ENCODE measurements around the gene GPR180. TPM values are rescaled to one million over a fixed set of nuclear protein-coding genes. Genes with fewer than 3 reads are reported as not detected.

Gene GPR180
- total RNA-seq, 1 experiment from 2014 or later, result 8.3 TPM

GRCh38 chr13:94678845-94679244 lies 77.2 kb downstream of the GPR180 start:
- no peaks in the 10 kb centered on the region for H3K9me3 ChIP-seq (ENCODE audit: low read depth, low read length, poor library complexity, severe bottlenecking)
- ChIA-PET POLR2A (ENCODE audit: low non-redundant PET) (no interaction called here), CTCF (no interaction called here)
- no peaks in the 10 kb centered on the region for H3K36me3 ChIP-seq (ENCODE audit: insufficient read depth, low read length, poor library complexity, severe bottlenecking)
- no TSS peak for BruUV-seq (replicated peaks)
- TF ChIP-seq, protein P1, sequence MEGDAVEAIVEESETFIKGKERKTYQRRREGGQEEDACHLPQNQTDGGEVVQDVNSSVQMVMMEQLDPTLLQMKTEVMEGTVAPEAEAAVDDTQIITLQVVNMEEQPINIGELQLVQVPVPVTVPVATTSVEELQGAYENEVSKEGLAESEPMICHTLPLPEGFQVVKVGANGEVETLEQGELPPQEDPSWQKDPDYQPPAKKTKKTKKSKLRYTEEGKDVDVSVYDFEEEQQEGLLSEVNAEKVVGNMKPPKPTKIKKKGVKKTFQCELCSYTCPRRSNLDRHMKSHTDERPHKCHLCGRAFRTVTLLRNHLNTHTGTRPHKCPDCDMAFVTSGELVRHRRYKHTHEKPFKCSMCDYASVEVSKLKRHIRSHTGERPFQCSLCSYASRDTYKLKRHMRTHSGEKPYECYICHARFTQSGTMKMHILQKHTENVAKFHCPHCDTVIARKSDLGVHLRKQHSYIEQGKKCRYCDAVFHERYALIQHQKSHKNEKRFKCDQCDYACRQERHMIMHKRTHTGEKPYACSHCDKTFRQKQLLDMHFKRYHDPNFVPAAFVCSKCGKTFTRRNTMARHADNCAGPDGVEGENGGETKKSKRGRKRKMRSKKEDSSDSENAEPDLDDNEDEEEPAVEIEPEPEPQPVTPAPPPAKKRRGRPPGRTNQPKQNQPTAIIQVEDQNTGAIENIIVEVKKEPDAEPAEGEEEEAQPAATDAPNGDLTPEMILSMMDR (conservative IDR thresholded peaks at IDR 0.05; ENCODE audit: low read depth, low read length), result no peak
- no peak for TF ChIP-seq EZH2 (IDR thresholded peaks at IDR 0.05; ENCODE audit: borderline replicate concordance, low read depth, low read length, poor library complexity, severe bottlenecking)
- peaks cover 9% of the 10 kb centered on the region for H3K27me3 ChIP-seq (replicated peaks; ENCODE audit: insufficient read depth, low read depth, low read length, poor library complexity)
- H3K4me3 ChIP-seq (ENCODE audit: low read depth, low read length, poor library complexity, severe bottlenecking), result no peak overlapping the region
- no peaks in the 10 kb centered on the region for H3K4me1 ChIP-seq (ENCODE audit: insufficient read depth, low read length, poor library complexity, severe bottlenecking)
- no peak overlapping the region for H3K27ac ChIP-seq (ENCODE audit: low read depth, low read length, poor library complexity, severe bottlenecking)
- intact Hi-C loops (cut with micrococcal nuclease; ENCODE audit: unreplicated experiment), result loop anchor here (10.0 kb wide), 1 partner anchor 796 kb away; no protein-coding TSS in a partner anchor
- DNase-seq (ENCODE audit: low spot score), result no peak

DNA sequence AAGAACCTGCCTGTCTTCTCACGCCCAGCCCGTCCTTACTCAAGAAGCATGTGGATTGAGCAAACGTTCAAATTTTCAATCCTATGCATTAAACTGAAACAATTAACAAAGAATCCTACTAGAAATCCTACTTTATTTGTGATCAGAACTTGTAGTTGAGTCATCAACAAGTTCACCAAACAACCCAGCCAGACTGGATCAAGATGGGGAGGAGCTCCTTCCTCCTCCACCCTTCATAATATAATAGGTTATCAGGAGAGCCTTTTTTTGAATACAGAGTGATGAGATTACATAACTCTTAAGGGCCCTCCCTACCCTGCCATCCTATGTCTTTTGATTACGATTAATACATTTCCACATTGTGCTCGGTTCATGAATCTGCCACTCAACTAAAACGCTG lies 78.0 kb downstream of the GPR180 start:
- Histone ChIP-seq H3K36me3 (ENCODE audit: insufficient read depth, low read length, poor library complexity, severe bottlenecking) (no peaks in the 10 kb centered on the region), H3K4me1 (ENCODE audit: insufficient read depth, low read length, poor library complexity, severe bottlenecking) (no peaks in the 10 kb centered on the region), H3K27ac (ENCODE audit: low read depth, low read length, poor library complexity, severe bottlenecking) (no peak overlapping the region), H3K9me3 (ENCODE audit: low read depth, low read length, poor library complexity, severe bottlenecking) (no peaks in the 10 kb centered on the region), H3K27me3 (replicated peaks; ENCODE audit: insufficient read depth, low read depth, low read length, poor library complexity) (peaks cover 9% of the 10 kb centered on the region), H3K4me3 (ENCODE audit: low read depth, low read length, poor library complexity, severe bottlenecking) (no peak overlapping the region)
- no peak for DNase-seq (ENCODE audit: low spot score)
- BruUV-seq (replicated peaks), result no TSS peak
- no peak for TF ChIP-seq EZH2 (IDR thresholded peaks at IDR 0.05; ENCODE audit: borderline replicate concordance, low read depth, low read length, poor library complexity, severe bottlenecking)
- TF ChIP-seq, protein P1 (conservative IDR thresholded peaks at IDR 0.05; ENCODE audit: low read depth, low read length), result no peak
- POLR2A ChIA-PET (ENCODE audit: low non-redundant PET), result interaction anchor here (0.6 kb wide), 1 partner anchor 447 kb away, joined by 4 read pairs; no protein-coding TSS in a partner anchor
- intact Hi-C loops (cut with micrococcal nuclease; ENCODE audit: unreplicated experiment), result loop anchor here (10.0 kb wide), 1 partner anchor 795 kb away; no protein-coding TSS in a partner anchor
- CTCF ChIA-PET, result no interaction called here

DNA sequence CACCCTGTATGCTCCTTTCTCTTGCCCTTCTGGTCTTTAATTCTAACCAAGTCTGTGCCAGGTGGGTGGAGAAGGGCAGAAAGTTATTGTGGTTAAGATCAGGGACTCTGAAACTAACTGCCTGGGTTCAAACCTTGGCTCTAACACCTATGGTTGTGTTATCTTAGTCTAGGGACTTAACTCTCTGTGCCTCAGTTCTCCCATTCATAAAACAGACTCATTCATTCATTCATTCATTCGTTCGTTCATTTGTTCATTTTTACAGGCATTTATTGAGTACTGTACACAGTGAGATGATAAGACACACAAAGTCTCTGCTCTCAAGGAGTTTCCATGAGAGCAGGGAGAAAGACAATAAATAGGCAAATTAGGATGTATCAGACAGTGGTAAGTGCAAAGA lies 80.6 kb downstream of the GPR180 start:
- no TSS peak for BruUV-seq (replicated peaks)
- Histone ChIP-seq H3K4me1 (ENCODE audit: insufficient read depth, low read length, poor library complexity, severe bottlenecking) (no peaks in the 10 kb centered on the region), H3K27ac (ENCODE audit: low read depth, low read length, poor library complexity, severe bottlenecking) (no peak overlapping the region), H3K27me3 (replicated peaks; ENCODE audit: insufficient read depth, low read depth, low read length, poor library complexity) (no peaks in the 10 kb centered on the region), H3K4me3 (ENCODE audit: low read depth, low read length, poor library complexity, severe bottlenecking) (no peak overlapping the region), H3K9me3 (ENCODE audit: low read depth, low read length, poor library complexity, severe bottlenecking) (no peaks in the 10 kb centered on the region), H3K36me3 (ENCODE audit: insufficient read depth, low read length, poor library complexity, severe bottlenecking) (no peaks in the 10 kb centered on the region)
- TF ChIP-seq, protein P1 (conservative IDR thresholded peaks at IDR 0.05; ENCODE audit: low read depth, low read length), result no peak
- TF ChIP-seq EZH2 (IDR thresholded peaks at IDR 0.05; ENCODE audit: borderline replicate concordance, low read depth, low read length, poor library complexity, severe bottlenecking), result no peak
- no peak for DNase-seq (ENCODE audit: low spot score)
- ChIA-PET CTCF (no interaction called here), POLR2A (ENCODE audit: low non-redundant PET) (no interaction called here)
- intact Hi-C loops (cut with micrococcal nuclease; ENCODE audit: unreplicated experiment), result no loop called here

Data from A673 (cell line).